ENCODE measurements around the gene ISM1.
"Not testable (repeated sequence)": the region's sequence is repeated elsewhere in the genome, so short reads cannot be mapped to it uniquely, and the experiment has no call there.

The ISM1 gene

DNA sequence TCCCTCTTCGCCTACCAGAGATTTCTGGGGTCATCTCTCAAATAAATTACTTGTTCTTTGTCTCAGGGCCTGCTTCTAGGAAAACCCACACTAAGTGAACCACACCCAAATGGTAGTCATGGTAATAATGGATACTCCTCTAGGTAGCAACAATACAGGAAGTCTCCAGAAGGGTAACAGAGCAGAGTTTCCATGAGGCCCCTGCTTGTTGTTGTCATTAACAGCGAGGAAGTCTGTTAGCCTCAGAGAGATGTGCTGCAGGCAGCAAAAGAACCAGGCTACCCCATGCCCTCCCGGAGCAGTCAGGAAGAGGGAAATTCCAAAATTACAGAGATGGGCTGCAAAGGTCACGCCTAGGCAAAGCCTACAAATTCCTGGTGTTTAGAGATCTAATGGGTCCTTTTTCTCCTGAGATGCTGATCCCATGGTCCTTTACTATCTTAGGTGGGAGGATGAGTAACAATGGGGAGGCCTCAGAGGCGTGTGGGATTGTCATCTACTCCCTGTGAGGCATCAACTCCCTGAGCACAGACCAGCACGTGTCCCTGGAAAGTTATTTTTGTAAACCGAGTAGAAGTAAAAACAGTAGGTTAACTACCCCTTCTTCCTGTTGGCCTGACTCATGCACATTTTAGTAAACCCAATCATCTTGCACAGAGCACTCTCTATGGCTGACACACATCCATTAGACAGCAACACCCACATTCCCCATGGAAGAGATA is 10.1 kb downstream of the ISM1 start:
- DNase-seq (ENCODE audit: insufficient read length, low spot score), result no peak
- no peak for TF ChIP-seq POU2F2 (IDR thresholded peaks at IDR 0.05; ENCODE audit: low read depth, low read length)
- TF ChIP-seq POLR2A (IDR thresholded peaks at IDR 0.05; ENCODE audit: low read depth, low read length), result no peak
- no peak for TF ChIP-seq PAX5 (IDR thresholded peaks at IDR 0.05; ENCODE audit: insufficient read depth, low read length, severe bottlenecking)
- TF ChIP-seq SPI1 (IDR thresholded peaks at IDR 0.05; ENCODE audit: low read depth, low read length), result no peak
- TF ChIP-seq TAF1 (IDR thresholded peaks at IDR 0.05; ENCODE audit: low read depth, low read length), result no peak
- no peak for TF ChIP-seq POLR2AphosphoS5 (IDR thresholded peaks at IDR 0.05; ENCODE audit: low read depth, low read length)
- no peak for FAIRE-seq

GRCh38 chr20:13232999-13233398 is 11.9 kb downstream of the ISM1 start:
- FAIRE-seq, result no peak
- TF ChIP-seq POU2F2 (IDR thresholded peaks at IDR 0.05; ENCODE audit: low read depth, low read length) (no peak), SPI1 (IDR thresholded peaks at IDR 0.05; ENCODE audit: low read depth, low read length) (no peak), PAX5 (IDR thresholded peaks at IDR 0.05; ENCODE audit: insufficient read depth, low read length, severe bottlenecking) (no peak), TAF1 (IDR thresholded peaks at IDR 0.05; ENCODE audit: low read depth, low read length) (no peak), POLR2AphosphoS5 (IDR thresholded peaks at IDR 0.05; ENCODE audit: low read depth, low read length) (no peak), POLR2A (IDR thresholded peaks at IDR 0.05; ENCODE audit: low read depth, low read length) (no peak)
- no peak for DNase-seq (ENCODE audit: insufficient read length, low spot score)

- DNase-seq (ENCODE audit: insufficient read length, low spot score) (no peak), FAIRE-seq (no peak)
- no peak for TF ChIP-seq POLR2A (IDR thresholded peaks at IDR 0.05; ENCODE audit: low read depth, low read length)
- no peak for TF ChIP-seq PAX5 (IDR thresholded peaks at IDR 0.05; ENCODE audit: insufficient read depth, low read length, severe bottlenecking)
- no peak for TF ChIP-seq POLR2AphosphoS5 (IDR thresholded peaks at IDR 0.05; ENCODE audit: low read depth, low read length)
- no peak for TF ChIP-seq SPI1 (IDR thresholded peaks at IDR 0.05; ENCODE audit: low read depth, low read length)
- no peak for TF ChIP-seq POU2F2 (IDR thresholded peaks at IDR 0.05; ENCODE audit: low read depth, low read length)
- no peak for TF ChIP-seq TAF1 (IDR thresholded peaks at IDR 0.05; ENCODE audit: low read depth, low read length)
These were observed 13.9 kb downstream of the ISM1 start for GRCh38 chr20:13234961-13235360.

- not testable (repeated sequence) for DNase-seq (ENCODE audit: insufficient read length, low spot score); FAIRE-seq
These were observed 15.3 kb downstream of the ISM1 start for GRCh38 chr20:13236360-13236759.

DNA sequence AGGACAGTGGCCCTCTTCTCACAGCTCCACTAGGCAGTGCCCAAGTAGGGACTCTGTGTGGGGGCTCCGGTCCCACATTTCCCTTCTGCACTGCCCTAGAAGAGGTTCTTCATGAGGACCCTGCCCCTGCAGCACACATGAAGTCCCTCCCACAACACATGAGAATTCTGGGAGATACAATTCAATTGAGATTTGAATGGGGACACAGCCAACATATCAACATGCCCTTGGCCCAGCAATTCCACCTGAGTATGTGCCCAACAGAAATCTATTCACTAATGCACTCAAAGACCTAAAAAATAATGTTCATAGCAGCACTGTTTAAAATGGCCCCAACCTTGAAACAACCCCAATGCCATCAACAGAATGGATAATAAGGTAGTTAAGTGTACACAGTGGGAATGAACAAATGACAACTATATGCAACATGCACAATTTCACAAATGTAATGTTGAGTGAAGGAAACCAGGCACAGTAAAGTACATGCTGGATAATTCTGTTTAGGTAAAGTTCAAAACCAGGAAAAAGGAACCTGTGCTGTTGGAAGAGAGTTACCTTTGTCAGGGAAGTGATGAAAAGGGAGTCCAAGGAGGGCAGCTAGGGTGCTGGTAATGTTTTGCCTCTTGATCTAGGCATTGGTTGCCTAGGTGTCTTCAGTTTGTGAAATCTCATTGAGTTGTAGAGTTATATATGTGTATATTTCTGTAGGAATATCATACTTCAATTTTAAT is 16.1 kb downstream of the ISM1 start:
- TF ChIP-seq POLR2A (IDR thresholded peaks at IDR 0.05; ENCODE audit: low read depth, low read length), result no peak
- TF ChIP-seq POU2F2 (IDR thresholded peaks at IDR 0.05; ENCODE audit: low read depth, low read length), result no peak
- TF ChIP-seq POLR2AphosphoS5 (IDR thresholded peaks at IDR 0.05; ENCODE audit: low read depth, low read length), result no peak
- TF ChIP-seq PAX5 (IDR thresholded peaks at IDR 0.05; ENCODE audit: insufficient read depth, low read length, severe bottlenecking), result no peak
- no peak for TF ChIP-seq TAF1 (IDR thresholded peaks at IDR 0.05; ENCODE audit: low read depth, low read length)
- no peak for TF ChIP-seq SPI1 (IDR thresholded peaks at IDR 0.05; ENCODE audit: low read depth, low read length)
- DNase-seq (ENCODE audit: insufficient read length, low spot score) (no peak), FAIRE-seq (no peak)

DNA sequence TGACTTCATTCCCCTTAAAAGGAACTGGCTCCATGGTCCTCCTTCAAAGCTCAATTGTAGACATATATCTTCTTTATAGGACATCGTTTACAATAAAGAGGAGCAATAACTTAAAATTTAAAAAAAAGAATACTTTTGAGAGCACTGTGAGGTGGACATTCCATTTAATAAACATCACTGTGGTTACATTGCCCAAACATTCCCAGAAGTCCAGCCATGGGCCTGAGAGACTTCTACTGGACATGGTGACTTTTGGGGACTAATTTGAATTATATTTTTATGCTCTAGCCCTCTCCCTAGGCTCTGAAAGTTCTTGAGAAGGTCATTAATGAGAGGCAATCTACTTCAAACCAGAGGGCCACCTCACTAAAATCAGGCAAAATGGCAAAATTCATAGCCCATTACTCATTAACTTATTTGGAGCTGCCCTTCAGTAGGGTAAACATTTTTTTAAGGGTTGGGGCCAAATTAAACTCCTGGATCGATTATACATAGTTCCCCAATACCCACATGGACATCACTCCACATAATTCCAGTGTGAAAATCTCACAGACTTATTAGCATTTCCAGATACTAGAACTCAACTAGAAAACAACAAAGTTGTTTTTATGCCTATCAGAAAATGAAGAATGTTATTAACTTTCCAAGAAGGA is 17.1 kb downstream of the ISM1 start:
- TF ChIP-seq POLR2AphosphoS5 (IDR thresholded peaks at IDR 0.05; ENCODE audit: low read depth, low read length), result no peak
- TF ChIP-seq POU2F2 (IDR thresholded peaks at IDR 0.05; ENCODE audit: low read depth, low read length), result no peak
- no peak for TF ChIP-seq TAF1 (IDR thresholded peaks at IDR 0.05; ENCODE audit: low read depth, low read length)
- no peak for TF ChIP-seq SPI1 (IDR thresholded peaks at IDR 0.05; ENCODE audit: low read depth, low read length)
- TF ChIP-seq PAX5 (IDR thresholded peaks at IDR 0.05; ENCODE audit: insufficient read depth, low read length, severe bottlenecking), result no peak
- no peak for TF ChIP-seq POLR2A (IDR thresholded peaks at IDR 0.05; ENCODE audit: low read depth, low read length)
- FAIRE-seq, result no peak
- no peak for DNase-seq (ENCODE audit: insufficient read length, low spot score)

- no peak for DNase-seq (ENCODE audit: insufficient read length, low spot score)
- no peak for FAIRE-seq
- no peak for TF ChIP-seq POU2F2 (IDR thresholded peaks at IDR 0.05; ENCODE audit: low read depth, low read length)
- no peak for TF ChIP-seq SPI1 (IDR thresholded peaks at IDR 0.05; ENCODE audit: low read depth, low read length)
- no peak for TF ChIP-seq POLR2AphosphoS5 (IDR thresholded peaks at IDR 0.05; ENCODE audit: low read depth, low read length)
- no peak for TF ChIP-seq TAF1 (IDR thresholded peaks at IDR 0.05; ENCODE audit: low read depth, low read length)
- TF ChIP-seq PAX5 (IDR thresholded peaks at IDR 0.05; ENCODE audit: insufficient read depth, low read length, severe bottlenecking), result no peak
- no peak for TF ChIP-seq POLR2A (IDR thresholded peaks at IDR 0.05; ENCODE audit: low read depth, low read length)
These were observed 22.8 kb downstream of the ISM1 start for GRCh38 chr20:13243826-13244376.

DNA sequence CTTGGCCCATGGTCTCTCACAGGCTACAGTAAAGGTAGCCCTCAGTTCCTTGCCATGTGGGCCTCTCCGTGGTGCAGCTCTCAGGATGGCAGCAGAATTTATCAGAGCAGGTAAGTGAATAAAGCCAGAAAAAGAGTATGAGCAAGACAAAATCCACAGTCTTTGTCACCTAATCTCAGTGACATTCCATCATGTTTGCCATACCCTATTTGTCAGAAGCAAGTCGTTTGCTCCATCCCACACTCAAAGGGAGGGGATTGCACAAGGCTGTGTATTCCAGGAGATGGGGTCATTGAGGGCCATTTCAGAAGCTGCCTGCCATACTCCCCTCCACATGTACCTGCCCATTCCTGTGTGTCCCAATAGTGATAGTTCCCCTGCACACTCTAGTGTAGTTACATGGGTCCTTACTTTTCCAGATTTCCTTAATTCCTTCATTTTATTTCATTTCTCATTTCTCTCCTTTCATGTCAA is 24.2 kb downstream of the ISM1 start:
- TF ChIP-seq POLR2AphosphoS5 (IDR thresholded peaks at IDR 0.05; ENCODE audit: low read depth, low read length), result no peak
- DNase-seq (ENCODE audit: insufficient read length, low spot score) (no peak), FAIRE-seq (no peak)

DNA sequence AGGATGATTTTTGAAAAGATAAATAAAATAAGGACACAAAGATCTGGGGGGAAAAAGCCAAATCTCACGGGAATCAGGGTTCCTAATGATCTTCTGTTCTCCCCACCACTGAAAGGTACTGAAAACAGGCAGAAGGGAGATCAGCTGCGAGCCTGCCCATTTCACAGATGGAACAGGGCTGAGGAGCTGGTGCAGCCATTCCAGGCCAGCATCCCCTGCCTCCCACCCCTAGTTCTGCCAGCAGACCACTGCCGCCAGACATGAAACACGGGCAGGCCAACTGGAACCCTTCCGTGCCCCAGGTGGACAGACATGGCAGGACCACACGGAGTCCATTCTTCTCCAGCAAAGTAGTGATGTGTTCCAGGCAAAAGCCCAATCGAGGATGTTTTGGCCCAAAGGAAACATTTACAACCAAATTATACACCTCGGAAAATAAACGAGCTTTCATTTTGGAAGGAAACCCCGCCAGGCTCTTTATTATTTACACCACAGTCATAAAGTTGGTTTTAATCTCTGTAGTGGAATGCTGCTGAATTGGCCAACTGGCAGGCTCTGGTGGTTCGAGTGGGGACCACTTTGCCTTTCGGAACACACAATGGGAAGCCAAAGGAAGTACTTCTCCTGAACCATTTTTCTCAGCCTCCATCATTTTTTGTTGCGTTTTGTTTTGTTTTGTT is 28.2 kb downstream of the ISM1 start:
- no peak for FAIRE-seq
- no peak for DNase-seq (ENCODE audit: insufficient read length, low spot score)
- TF ChIP-seq POU2F2 (IDR thresholded peaks at IDR 0.05; ENCODE audit: low read depth, low read length) (no peak), TAF1 (IDR thresholded peaks at IDR 0.05; ENCODE audit: low read depth, low read length) (no peak)

All from GM12891 (cell line).